EL (cell line): ENCODE measurements around the gene ERG.

ENCODE experiments used
- DNase-seq: peaks from one replicate; pipeline ENCODE4 v3.0.0-alpha.2; 2016

ERG gene

GRCh38 chr21:38498057-38498833 lies at the start of gene ERG:
ERG (minus strand) TSS chr21:38498477; CDS start chr21:38498380, 97 bp downstream.
- no peak for DNase-seq

- DNase-seq, result peak; percentile 40
These were observed 46.4 kb upstream of the ERG start for GRCh38 chr21:38544661-38545060.

- DNase-seq, result no peak
These were observed 44.0 kb upstream of the ERG start for GRCh38 chr21:38542263-38542662.

- no peak for DNase-seq
These were observed 40.1 kb upstream of the ERG start for GRCh38 chr21:38538353-38538752.

GRCh38 chr21:38534591-38534990 lies 36.3 kb upstream of the ERG start:
- no peak for DNase-seq

GRCh38 chr21:38533887-38534286 lies 35.6 kb upstream of the ERG start:
- no peak for DNase-seq

- no peak for DNase-seq
These were observed 33.3 kb upstream of the ERG start for GRCh38 chr21:38531591-38531990.

- no peak for DNase-seq
These were observed 32.8 kb upstream of the ERG start for GRCh38 chr21:38531039-38531541.

GRCh38 chr21:38527737-38528136 lies 29.5 kb upstream of the ERG start:
- no peak for DNase-seq

GRCh38 chr21:38525454-38525853 lies 27.2 kb upstream of the ERG start:
- no peak for DNase-seq

- no peak for DNase-seq
These were observed 26.2 kb upstream of the ERG start for GRCh38 chr21:38524168-38525153.

GRCh38 chr21:38520511-38520910 lies 22.2 kb upstream of the ERG start:
- no peak for DNase-seq

GRCh38 chr21:38511662-38512243 lies 13.5 kb upstream of the ERG start:
- DNase-seq, result no peak

- no peak for DNase-seq
These were observed 12.9 kb upstream of the ERG start for GRCh38 chr21:38511198-38511597.

- DNase-seq, result no peak
These were observed 9.2 kb upstream of the ERG start for GRCh38 chr21:38507374-38507942.

- DNase-seq, result no peak
These were observed 8.5 kb upstream of the ERG start for GRCh38 chr21:38506661-38507281.

- DNase-seq, result peak; percentile 64
These were observed 7.6 kb upstream of the ERG start for GRCh38 chr21:38505654-38506523.

GRCh38 chr21:38504066-38504465 lies 5.8 kb upstream of the ERG start:
- no peak for DNase-seq

- peak; percentile 85 for DNase-seq
These were observed 5.3 kb upstream of the ERG start for GRCh38 chr21:38503583-38503982.

GRCh38 chr21:38500073-38500472 lies 1.8 kb upstream of the ERG start:
- no peak for DNase-seq

GRCh38 chr21:38499296-38499695 lies 1.0 kb upstream of the ERG start:
- DNase-seq, result no peak
